Brain microvascular endothelial cell (primary cell): Measurements from ENCODE around the gene POC1A.

Experiments used
- DNase-seq: peaks from one replicate; pipeline ENCODE4 v3.0.0-alpha.2; 2020
- H3K27ac ChIP-seq: fragments of 250-450 bp; sonication (Bioruptor Pico); 2 replicates; pipeline ENCODE4 v1.5.1; 2020; ENCODE audit warnings: mild to moderate bottlenecking, moderate library complexity
- H3K27me3 ChIP-seq: fragments of 250-450 bp; sonication (Bioruptor Pico); replicated peaks from 2 replicates; pipeline ENCODE4 v1.5.1; 2020; ENCODE audit warnings: mild to moderate bottlenecking
- H3K36me3 ChIP-seq: fragments of 250-450 bp; sonication (Bioruptor Pico); replicated peaks from 2 replicates; pipeline ENCODE4 v1.5.1; 2020; ENCODE audit warnings: mild to moderate bottlenecking
- H3K4me3 ChIP-seq: 2 replicates; pipeline ENCODE4 v1.5.1; 2011; ENCODE audit warnings: low read depth, mild to moderate bottlenecking, control low read depth, low read length, moderate library complexity
- in situ Hi-C: cut with HindIII; loops from 2 replicates; pipeline ENCODE4 v1.10.0; 2017; ENCODE audit warnings: low sequenced_read_pairs, low pct_ligation_motif_present
- TF ChIP-seq, protein P1 (sequence below): IDR thresholded peaks from 2 replicates; pipeline ENCODE4 v1.5.1; 2011; ENCODE audit warnings: low read depth, mild to moderate bottlenecking, moderate library complexity, low read length, control low read depth, inconsistent platforms; ENCODE audit errors: missing control alignments

Gene POC1A

DNA sequence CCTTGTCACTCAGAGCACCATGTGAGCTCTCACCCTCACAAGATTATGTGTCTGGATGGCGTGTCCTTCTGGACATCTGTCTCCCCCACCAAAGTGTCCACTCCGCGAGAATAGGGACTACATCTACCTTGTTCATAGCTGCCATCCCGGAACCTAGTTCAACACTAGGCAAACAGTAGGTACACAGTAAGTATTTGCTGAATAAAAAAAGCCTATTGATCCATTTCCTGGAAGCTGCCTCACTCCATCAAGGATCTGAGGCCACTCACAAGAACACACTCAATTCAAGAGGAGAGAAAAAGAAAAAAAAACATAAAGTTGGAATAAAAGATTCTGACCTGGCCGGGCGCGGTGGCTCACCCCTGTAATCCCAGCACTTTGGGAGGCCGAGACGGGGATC, 32.5 kb upstream of the POC1A start:
- no peak overlapping the region for H3K27ac ChIP-seq
- TF ChIP-seq, protein P1, sequence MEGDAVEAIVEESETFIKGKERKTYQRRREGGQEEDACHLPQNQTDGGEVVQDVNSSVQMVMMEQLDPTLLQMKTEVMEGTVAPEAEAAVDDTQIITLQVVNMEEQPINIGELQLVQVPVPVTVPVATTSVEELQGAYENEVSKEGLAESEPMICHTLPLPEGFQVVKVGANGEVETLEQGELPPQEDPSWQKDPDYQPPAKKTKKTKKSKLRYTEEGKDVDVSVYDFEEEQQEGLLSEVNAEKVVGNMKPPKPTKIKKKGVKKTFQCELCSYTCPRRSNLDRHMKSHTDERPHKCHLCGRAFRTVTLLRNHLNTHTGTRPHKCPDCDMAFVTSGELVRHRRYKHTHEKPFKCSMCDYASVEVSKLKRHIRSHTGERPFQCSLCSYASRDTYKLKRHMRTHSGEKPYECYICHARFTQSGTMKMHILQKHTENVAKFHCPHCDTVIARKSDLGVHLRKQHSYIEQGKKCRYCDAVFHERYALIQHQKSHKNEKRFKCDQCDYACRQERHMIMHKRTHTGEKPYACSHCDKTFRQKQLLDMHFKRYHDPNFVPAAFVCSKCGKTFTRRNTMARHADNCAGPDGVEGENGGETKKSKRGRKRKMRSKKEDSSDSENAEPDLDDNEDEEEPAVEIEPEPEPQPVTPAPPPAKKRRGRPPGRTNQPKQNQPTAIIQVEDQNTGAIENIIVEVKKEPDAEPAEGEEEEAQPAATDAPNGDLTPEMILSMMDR: no peak
- no peak overlapping the region for H3K4me3 ChIP-seq
- H3K27me3 ChIP-seq: no peaks in the 10 kb centered on the region
- no peaks in the 10 kb centered on the region for H3K36me3 ChIP-seq
- in situ Hi-C loops: no loop called here
- no peak for DNase-seq

DNA sequence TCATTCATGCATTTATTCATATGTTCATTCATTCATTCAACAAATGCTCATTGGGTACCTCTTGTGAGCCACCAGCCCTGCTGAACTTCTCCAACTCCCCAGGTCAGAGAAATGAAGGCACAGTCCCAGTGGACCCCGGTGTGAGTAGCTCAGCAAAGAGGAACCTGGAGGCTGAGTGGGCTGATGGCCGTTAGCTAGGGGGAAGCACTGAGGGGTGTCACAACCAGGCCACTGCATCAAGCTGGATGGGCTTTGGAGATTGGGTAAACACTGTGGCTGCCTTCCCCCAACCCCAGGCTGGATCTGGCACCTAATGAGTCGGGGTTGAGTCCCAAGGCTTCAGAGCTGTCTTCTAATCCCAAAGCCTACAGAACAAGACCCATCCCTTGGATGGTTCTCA, 31.6 kb upstream of the POC1A start:
- no peak overlapping the region for H3K27ac ChIP-seq
- no peak overlapping the region for H3K4me3 ChIP-seq
- no peaks in the 10 kb centered on the region for H3K27me3 ChIP-seq
- H3K36me3 ChIP-seq: no peaks in the 10 kb centered on the region
- in situ Hi-C loops: no loop called here
- TF ChIP-seq, protein P1: no peak
- no peak for DNase-seq

DNA sequence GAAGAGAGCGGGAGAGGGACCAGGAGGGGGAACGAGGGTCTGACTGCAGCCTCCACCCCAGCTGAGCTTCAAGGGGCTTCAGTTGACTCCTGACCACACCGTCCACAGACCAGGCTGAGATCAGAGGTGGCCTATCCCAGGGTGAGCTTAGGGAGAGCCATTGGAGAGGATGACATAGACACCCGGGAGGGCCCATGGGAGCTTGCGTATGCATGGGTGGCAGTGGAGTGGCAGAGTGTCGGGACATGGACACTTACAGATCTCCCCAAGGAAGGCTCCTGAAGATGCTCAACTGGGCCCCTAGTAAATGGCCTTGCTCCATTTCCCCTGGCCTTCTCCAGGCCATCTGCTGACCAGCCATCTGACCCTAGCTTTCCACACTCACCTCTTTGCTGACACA, 31.1 kb upstream of the POC1A start:
- DNase-seq: no peak
- in situ Hi-C loops: no loop called here
- no peaks in the 10 kb centered on the region for H3K36me3 ChIP-seq
- TF ChIP-seq, protein P1: no peak
- no peak overlapping the region for H3K4me3 ChIP-seq
- no peak overlapping the region for H3K27ac ChIP-seq
- no peaks in the 10 kb centered on the region for H3K27me3 ChIP-seq

DNA sequence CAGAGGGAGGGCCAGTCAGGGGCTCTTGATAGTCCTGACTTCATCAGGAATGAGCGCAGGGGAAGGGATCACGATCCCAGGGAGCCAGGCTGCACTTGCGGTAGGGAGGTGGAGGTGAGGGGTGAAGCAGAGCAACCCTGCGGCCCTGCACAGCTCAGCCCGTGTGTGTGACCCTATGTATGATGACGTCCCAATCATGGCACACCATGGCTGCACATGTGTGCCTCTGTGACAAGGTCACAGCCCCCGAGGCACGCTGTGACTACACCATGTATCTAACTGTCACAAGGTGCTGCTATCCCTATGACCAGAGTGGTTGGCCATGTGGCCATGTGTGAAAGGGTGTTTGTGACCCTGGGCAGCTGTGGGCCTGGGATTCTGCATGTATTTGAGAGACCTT, 30.5 kb upstream of the POC1A start:
- Histone ChIP-seq H3K4me3 (no peak overlapping the region), H3K36me3 (no peaks in the 10 kb centered on the region), H3K27ac (no peak overlapping the region), H3K27me3 (no peaks in the 10 kb centered on the region)
- TF ChIP-seq, protein P1: no peak
- DNase-seq: no peak
- in situ Hi-C loops: no loop called here

DNA sequence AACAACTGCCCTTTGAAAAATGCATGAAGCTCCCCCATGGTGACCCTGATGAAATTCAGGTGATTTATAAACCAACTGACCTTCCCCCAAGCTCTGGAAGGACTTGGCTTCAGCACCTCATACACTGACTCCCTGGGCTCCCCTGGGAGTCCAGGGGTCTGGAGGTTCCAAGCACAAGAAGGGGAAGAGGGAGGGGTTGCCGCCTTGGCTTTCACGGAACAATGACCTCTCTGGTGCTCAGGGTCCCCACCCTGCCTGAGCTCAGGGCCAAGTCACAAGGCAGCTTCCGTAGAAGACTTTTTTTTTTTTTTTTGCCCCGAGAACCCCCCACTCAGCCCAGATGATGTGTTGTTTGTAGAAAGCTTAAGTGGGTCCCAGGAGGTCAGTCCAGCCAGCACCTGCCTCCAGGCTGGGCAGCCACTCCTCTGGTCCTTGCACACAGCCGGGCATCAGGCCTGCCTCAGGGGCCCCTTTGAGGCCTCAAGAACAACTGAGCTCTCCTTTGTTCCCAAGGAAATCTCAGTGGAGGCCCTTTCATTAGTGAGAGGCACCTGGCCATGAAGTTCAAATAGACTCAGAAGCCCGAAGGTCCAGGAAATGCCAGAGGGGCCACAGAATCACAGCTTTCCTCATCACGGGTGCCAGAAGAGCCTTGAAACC, 29.7 kb upstream of the POC1A start:
- Histone ChIP-seq H3K27me3 (no peaks in the 10 kb centered on the region), H3K27ac (no peak overlapping the region), H3K4me3 (no peak overlapping the region), H3K36me3 (no peaks in the 10 kb centered on the region)
- no peak for DNase-seq
- in situ Hi-C loops: no loop called here
- TF ChIP-seq, protein P1: no peak

DNA sequence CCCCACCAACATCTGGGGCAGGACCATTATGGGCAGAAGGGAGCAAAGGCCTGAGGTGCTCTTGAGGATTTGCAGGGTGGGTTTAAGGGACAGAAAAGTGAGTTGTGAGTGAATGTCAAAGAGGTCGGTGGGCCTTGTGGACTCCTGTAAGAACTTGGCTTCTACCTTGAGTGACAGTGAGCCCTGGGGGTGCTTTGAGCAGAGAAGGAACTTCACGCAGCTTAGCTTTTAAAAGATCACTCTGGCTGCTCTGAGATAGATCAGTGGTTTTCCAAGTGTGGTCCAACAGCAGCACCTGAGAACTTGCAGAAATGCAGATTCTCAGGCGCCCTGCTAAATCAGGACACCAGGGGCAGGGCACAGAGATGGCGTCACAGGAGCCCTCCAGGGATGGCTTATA, 28.5 kb upstream of the POC1A start:
- no peaks in the 10 kb centered on the region for H3K27me3 ChIP-seq
- no peaks in the 10 kb centered on the region for H3K36me3 ChIP-seq
- H3K27ac ChIP-seq: no peak overlapping the region
- no peak overlapping the region for H3K4me3 ChIP-seq
- DNase-seq: no peak
- TF ChIP-seq, protein P1: no peak
- in situ Hi-C loops: no loop called here
